HG03439 (cell line): ENCODE data around the gene RPL18.
A peak's percentile ranks its signal among the peaks of the same experiment; 100 is the strongest.
"Not testable (repeated sequence)": the region's sequence is repeated elsewhere in the genome, so short reads cannot be mapped to it uniquely, and the experiment has no call there.

Experiments used
- ATAC-seq: cut with Tn5 transposase; IDR thresholded peaks from one replicate; pipeline ENCODE4 v1.9.1; 2021; ENCODE audit warnings: mild to moderate bottlenecking, moderate library complexity; ENCODE audit not compliant: unreplicated experiment

The RPL18 gene

GRCh38 chr19:48644839-48645619 lies 26.1 kb upstream of the RPL18 start:
- no peak for ATAC-seq

GRCh38 chr19:48644355-48644754 lies 25.4 kb upstream of the RPL18 start:
- ATAC-seq, result no peak

GRCh38 chr19:48642862-48643261 lies 23.9 kb upstream of the RPL18 start:
- ATAC-seq, result no peak

DNA sequence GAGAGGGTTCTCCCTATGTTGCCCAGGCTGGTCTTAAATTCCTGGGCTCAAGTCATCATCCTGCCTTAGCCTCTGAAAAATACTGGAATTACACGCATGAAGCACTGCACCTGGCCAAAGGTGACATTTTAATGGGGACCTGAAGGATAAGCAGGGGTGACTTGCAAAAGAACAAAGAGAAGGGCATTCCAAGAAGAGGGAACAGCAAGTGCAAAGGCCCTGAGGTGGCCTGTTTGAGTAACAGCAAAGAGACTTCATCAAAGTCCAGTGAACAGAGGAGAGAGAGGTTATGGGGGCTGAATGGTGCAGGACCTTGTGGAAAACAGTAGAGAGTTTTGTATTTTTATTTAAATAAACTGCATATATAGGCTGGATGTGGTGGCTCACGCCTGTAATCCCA lies 22.9 kb upstream of the RPL18 start:
- no peak for ATAC-seq

GRCh38 chr19:48639483-48640375 lies 20.8 kb upstream of the RPL18 start:
- ATAC-seq, result no peak

DNA sequence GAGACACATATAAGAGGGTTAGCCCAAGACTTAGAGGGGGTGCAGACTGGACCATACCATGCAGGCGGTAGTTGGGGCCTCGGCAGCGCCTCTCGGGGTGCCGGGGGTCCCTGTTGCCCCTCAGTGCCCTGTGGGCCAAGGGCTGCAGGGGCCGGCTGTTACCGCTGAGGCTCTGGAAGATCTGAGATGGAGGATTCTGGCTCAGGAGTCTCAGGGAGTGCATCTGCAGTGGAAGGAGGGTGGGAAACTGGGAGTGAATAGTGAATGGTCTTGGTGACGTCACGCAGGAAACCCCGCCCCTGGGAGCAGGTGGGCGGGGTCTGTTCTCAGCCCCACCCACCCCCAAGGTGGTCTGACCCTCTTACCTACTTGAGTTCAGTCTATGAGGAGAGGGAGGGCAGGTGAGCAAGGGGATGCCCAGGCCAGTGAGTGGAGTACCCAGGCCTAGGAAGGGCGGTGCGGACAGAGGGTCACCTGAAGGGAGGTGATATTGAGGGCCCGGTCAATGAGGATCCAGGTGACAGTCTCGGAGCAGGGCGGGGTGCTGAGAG lies 19.9 kb upstream of the RPL18 start:
- no peak for ATAC-seq

DNA sequence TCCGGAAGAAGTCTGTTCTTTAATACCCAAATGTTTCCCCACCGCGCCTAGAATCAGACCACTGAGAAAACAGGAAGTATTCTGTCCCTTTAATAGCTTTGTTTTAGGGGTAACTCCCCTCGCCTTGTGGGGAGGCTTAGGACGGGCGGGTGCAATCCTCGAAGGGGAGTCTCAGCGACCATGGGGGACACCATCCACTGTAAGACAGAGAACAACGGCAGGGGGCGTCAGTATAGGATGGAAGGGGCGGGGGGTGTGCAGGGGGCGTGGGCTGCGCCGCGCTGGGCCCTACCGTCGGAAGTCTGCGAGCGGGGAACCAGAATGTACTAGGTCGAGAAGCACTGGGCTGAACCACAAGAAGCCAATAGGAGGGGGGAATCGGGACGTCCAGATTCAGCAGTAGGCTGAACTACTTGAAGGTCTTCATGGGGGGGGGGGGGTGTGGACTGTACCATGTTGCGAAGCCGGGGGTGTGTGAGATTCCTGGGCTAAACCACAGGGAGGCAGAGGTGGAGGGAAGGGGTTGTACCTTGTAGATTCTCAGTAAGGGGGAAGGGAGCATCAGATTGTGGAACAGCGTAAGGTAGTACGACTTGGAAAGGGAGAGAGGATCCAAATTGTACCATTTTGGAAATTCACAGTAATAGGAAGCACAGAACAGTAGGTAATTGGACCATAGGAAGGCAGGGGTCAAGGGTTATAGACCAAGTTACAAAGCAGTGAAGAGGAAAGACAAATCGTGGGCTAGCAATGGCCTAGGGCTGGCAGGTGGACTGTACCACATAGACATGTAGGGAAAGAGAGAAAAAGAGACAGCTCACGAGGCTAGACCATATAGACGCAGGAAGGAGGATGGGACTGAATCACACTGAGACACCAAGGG lies 19.2 kb upstream of the RPL18 start:
- peak; percentile 14 for ATAC-seq

DNA sequence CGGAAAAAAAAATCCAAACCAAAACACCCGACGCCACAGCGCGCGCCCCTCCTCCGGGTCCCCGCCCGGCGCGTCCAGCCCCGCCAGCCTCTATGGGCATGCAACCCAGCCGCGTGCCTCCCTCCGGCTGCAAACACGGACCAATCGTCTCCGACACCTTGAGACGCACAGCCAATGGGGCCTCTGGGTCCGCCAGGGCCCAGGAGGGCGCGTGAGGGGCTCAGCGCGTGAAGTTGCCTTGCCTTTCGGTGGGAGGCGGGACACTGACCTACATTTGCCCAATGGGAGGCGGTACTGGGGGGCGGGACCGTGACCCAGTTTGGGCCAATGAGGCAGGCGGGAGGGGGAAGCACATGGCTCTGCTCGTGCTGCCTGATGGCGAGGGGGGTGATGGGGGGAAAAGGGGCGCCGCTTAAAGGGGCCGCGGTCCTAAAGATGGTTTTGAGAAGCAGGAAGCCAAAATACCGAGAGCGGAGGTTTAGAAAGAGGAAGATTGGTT lies 18.5 kb upstream of the RPL18 start:
- ATAC-seq, result peak; percentile 58

- ATAC-seq, result peak; percentile 0
Measured at GRCh38 chr19:48636859-48637448, 18.0 kb upstream of the RPL18 start, which contains the start of gene DBP. TSS of gene DBP (minus strand) at chr19:48637379. CDS start at chr19:48636994, 385 bp downstream.

GRCh38 chr19:48635966-48636858 lies 17.2 kb upstream of the RPL18 start:
- no peak for ATAC-seq

DNA sequence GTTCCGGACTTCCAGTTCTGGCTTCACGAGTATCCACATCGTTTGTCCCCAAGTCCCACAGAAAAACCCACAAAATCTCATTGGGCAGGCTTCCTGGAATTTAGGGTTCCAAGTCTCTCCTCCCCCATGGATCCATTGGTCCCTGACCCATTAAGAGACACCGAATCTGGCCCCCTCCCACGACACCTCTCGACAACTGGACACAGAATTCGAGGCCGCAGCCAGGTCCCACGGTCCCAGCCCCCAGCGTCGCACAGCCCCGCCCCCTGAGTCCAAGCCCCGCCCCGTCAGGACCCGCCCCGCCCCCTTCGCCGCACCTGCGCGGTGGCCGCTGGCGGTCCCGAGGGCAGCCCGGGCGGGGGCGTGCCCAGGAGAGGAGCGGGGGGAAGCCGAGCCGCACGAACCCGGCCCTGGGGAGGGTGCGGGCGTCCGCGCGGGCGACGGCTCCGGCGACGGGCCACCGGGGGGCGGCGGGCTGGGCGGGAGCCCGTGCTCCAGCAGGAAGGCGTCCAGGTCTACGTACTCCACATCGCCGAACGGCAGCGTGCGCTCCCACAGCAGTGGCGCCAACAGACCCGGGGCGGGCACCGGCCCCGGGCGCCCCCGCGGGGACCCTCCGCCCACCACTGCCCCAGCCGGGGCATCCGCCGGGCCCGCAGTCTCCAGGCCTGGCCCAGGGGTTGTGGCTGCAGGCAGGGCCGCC lies 16.4 kb upstream of the RPL18 start:
- no peak for ATAC-seq

GRCh38 chr19:48634424-48635262 lies 15.7 kb upstream of the RPL18 start:
- ATAC-seq, result peak; percentile 35

DNA sequence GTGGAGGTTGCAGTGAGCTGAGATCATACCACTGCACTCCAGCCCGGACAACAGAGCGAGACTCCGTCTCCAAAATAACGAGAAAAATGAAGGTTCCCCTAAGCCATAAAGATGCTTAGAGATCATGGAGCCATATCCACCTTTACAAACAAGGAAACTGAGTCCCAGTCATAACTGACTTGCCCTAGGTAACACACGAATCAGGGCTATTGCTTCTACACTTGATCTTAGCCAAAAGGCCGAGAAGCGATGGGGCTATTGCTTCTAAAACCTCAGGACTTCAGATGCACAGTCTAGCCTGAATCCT lies 15.0 kb upstream of the RPL18 start:
- ATAC-seq, result no peak

- ATAC-seq, result no peak
Measured at GRCh38 chr19:48633148-48634035, 14.4 kb upstream of the RPL18 start.

GRCh38 chr19:48632692-48633147 lies 13.7 kb upstream of the RPL18 start:
- no peak for ATAC-seq

DNA sequence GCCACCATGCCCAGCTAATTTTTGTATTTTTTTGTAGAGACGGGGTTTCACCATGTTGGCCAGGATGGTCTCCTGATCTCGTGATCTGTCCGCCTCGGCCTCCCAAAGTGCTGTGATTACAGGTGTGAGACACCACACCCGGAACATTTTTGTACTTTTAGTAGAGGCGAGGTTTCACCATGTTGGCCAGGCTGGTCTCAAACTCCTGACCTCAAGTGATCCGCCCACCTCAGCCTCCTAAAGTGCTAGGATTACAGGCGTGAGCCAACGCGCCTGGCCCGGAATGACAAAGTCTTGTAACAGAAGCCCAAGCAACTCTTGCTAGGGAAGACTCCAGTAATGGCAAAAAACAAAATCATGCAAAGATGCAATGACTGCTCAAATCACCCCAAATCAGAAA lies 13.3 kb upstream of the RPL18 start:
- ATAC-seq, result not testable (repeated sequence)

DNA sequence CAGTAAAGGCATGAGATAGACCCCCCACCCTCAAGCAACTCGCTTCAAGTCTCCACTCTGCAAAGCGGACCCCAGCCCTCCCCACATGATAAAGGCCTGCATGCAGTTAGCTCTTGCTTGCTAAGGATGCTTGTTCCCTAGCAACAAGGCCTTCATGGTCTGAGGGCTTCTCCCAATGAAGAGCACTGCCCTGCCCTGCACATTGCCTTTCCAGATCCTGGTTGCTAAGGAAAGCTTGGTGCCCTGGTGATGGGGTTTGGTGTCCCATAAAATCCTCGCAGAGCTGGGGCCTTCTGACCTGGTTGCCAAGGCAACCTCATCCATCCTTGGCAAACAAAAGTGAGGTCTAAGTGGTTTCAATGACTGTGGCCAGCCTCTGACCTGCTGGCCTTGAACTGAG lies 12.2 kb upstream of the RPL18 start:
- ATAC-seq, result no peak
